GM20431 (cell line): ENCODE results near the gene DNAJA1.
"Not testable (repeated sequence)": the region's sequence is repeated elsewhere in the genome, so short reads cannot be mapped to it uniquely, and the experiment has no call there.

Source experiments
- in situ Hi-C: fragments of 300-500 bp; cut with MseI, MboI; formaldehyde crosslinking; loops from one replicate; pipeline ENCODE4 v1.15.0; 2020; ENCODE audit warnings: low sequenced_read_pairs; ENCODE audit not compliant: unreplicated experiment

DNAJA1 gene

GRCh38 chr9:33024966-33025571, at the start of gene DNAJA1:
Gene DNAJA1 (plus strand): TSS chr9:33025273. CDS start chr9:33026485, 1,212 bp downstream.
- in situ Hi-C loops: no loop called here

GRCh38 chr9:32978051-32978450, 47.0 kb upstream of the DNAJA1 start:
- in situ Hi-C loops: loop anchor here (10.0 kb wide), 1 partner anchor 393 kb away; no protein-coding TSS in a partner anchor

GRCh38 chr9:32986971-32987370, 38.1 kb upstream of the DNAJA1 start:
- in situ Hi-C loops: no loop called here

- in situ Hi-C loops: no loop called here
Measured at GRCh38 chr9:32989660-32990059, 35.4 kb upstream of the DNAJA1 start.

GRCh38 chr9:32991897-32992594, 33.0 kb upstream of the DNAJA1 start:
- in situ Hi-C loops: no loop called here

- in situ Hi-C loops: no loop called here
Measured at GRCh38 chr9:32992595-32993238, 32.4 kb upstream of the DNAJA1 start.

GRCh38 chr9:33000682-33001055, 24.4 kb upstream of the DNAJA1 start:
- in situ Hi-C loops: not testable (repeated sequence)

GRCh38 chr9:33005335-33005734, 19.7 kb upstream of the DNAJA1 start:
- in situ Hi-C loops: not testable (repeated sequence)

- in situ Hi-C loops: no loop called here
Measured at GRCh38 chr9:33007755-33008154, 17.3 kb upstream of the DNAJA1 start.

GRCh38 chr9:33011831-33012230, 13.2 kb upstream of the DNAJA1 start:
- in situ Hi-C loops: no loop called here

GRCh38 chr9:33012328-33013069, 12.6 kb upstream of the DNAJA1 start:
- in situ Hi-C loops: no loop called here

GRCh38 chr9:33013962-33014664, 11.0 kb upstream of the DNAJA1 start:
- in situ Hi-C loops: no loop called here

- in situ Hi-C loops: no loop called here
Measured at GRCh38 chr9:33014665-33015014, 10.4 kb upstream of the DNAJA1 start.

GRCh38 chr9:33017283-33018041, 7.6 kb upstream of the DNAJA1 start:
- in situ Hi-C loops: no loop called here

- in situ Hi-C loops: no loop called here
Measured at GRCh38 chr9:33019797-33020196, 5.3 kb upstream of the DNAJA1 start.

- in situ Hi-C loops: no loop called here
Measured at GRCh38 chr9:33022303-33022702, 2.8 kb upstream of the DNAJA1 start.

- in situ Hi-C loops: no loop called here
Measured at GRCh38 chr9:33022755-33023154, 2.3 kb upstream of the DNAJA1 start.

- in situ Hi-C loops: no loop called here
Measured at GRCh38 chr9:33023661-33024060, 1.4 kb upstream of the DNAJA1 start.

GRCh38 chr9:33024126-33024965, 727 bp upstream of the DNAJA1 start:
- in situ Hi-C loops: no loop called here
